HEK293T (cell line): ENCODE measurements around the gene LCP2.

ENCODE experiments used
- CTBP1 ChIP-seq: fragments of 450-650 bp; IDR thresholded peaks from 2 replicates; pipeline ENCODE4 v1.6.1; 2016; ENCODE audit warnings: borderline replicate concordance
- FOXA1 ChIP-seq: fragments of 450-650 bp; IDR thresholded peaks from 2 replicates; pipeline ENCODE4 v1.6.1; 2016; ENCODE audit warnings: mild to moderate bottlenecking
- NFRKB ChIP-seq: fragments of 450-650 bp; IDR thresholded peaks from 2 replicates; pipeline ENCODE4 v1.6.1; 2016; ENCODE audit warnings: mild to moderate bottlenecking, moderate library complexity
- SP1 ChIP-seq: fragments of 450-650 bp; IDR thresholded peaks from 2 replicates; pipeline ENCODE4 v1.6.1; 2017
- TARDBP ChIP-seq: fragments of 450-650 bp; IDR thresholded peaks from 2 replicates; pipeline ENCODE4 v1.6.1; 2016
- ZNF384 ChIP-seq: fragments of 450-650 bp; IDR thresholded peaks from 2 replicates; pipeline ENCODE4 v1.6.1; 2016

- TF ChIP-seq CTBP1 (no peak), ZNF384 (no peak), NFRKB (no peak), TARDBP (no peak), FOXA1 (no peak), SP1 (no peak)
These were observed 3.6 kb upstream of the LCP2 start for GRCh38 chr5:170301149-170301548.
